Spleen (tissue), 11 donors: Measurements from ENCODE around the gene NR3C1. TPM values are rescaled to one million over a fixed set of nuclear protein-coding genes. Genes with fewer than 3 reads are reported as not detected.
A peak's percentile ranks its signal among the peaks of the same experiment; 100 is the strongest.

Experiments used
- DNase-seq: peaks from one replicate; pipeline ENCODE4 v3.0.0-alpha.2; 2020
- H3K27ac ChIP-seq, 8 donors: fragments of 200-600 bp; sonication (generic) in 7 of 8; 1 replicate in 4 of 8; 2 replicates in 4 of 8; pipeline versions ENCODE4 v1.5.0 to v1.8.0; 2016 to 2021; ENCODE audit warnings: inconsistent platforms in 4 of 8, mild to moderate bottlenecking in 4 of 8, moderate library complexity in 1 of 8
- H3K27me3 ChIP-seq, 7 donors: fragments of 200-600 bp; sonication (generic) in 6 of 7; replicated peaks in 1 of 7; 1 replicate in 4 of 7; 2 replicates in 3 of 7; pipeline versions ENCODE4 v1.5.0 to v1.8.0; 2016 to 2021; ENCODE audit warnings: inconsistent platforms in 3 of 7, mild to moderate bottlenecking in 1 of 7
- H3K36me3 ChIP-seq, 6 donors: fragments of 200-600 bp; sonication (generic) in 5 of 6; 1 replicate in 4 of 6; 2 replicates in 2 of 6; pipeline versions ENCODE4 v1.5.0 to v1.8.0; 2016 to 2021; ENCODE audit warnings: inconsistent platforms in 2 of 6
- H3K4me1 ChIP-seq, 6 donors: fragments of 200-600 bp; sonication (generic) in 5 of 6; 1 replicate in 3 of 6; 2 replicates in 3 of 6; pipeline versions ENCODE4 v1.5.0 to v1.8.0; 2016 to 2021; ENCODE audit warnings: inconsistent platforms in 3 of 6
- H3K4me3 ChIP-seq, 8 donors: fragments of 200-600 bp; sonication (generic) in 7 of 8; 1 replicate in 4 of 8; 2 replicates in 4 of 8; pipeline versions ENCODE4 v1.5.0 to v1.8.0; 2016 to 2021; ENCODE audit warnings: inconsistent platforms in 4 of 8, mild to moderate bottlenecking in 4 of 8, moderate library complexity in 2 of 8
- H3K9me3 ChIP-seq, 8 donors: fragments of 200-600 bp; sonication (generic) in 7 of 8; 1 replicate in 4 of 8; 2 replicates in 4 of 8; pipeline versions ENCODE4 v1.5.0 to v1.8.0; 2016 to 2021; ENCODE audit warnings: inconsistent platforms in 4 of 8
- POLR2A ChIP-seq, 3 donors: fragments of 450-650 bp; IDR thresholded peaks; one replicate each; pipeline ENCODE4 v1.5.1; 2017; ENCODE audit warnings: antibody characterized with exemption in 3 of 3, mild to moderate bottlenecking in 1 of 3
- POLR2AphosphoS5 ChIP-seq, 3 donors: sonication (generic); formaldehyde crosslinking; IDR thresholded peaks; one replicate each; pipeline ENCODE4 v1.5.1; 2017; ENCODE audit warnings: antibody characterized with exemption in 3 of 3
- WGBS, 5 donors: extraction: QIAGEN DNeasy Blood & Tissue Kit in 3 of 5; methylation state at CpG; one replicate each; pipeline versions ENCODE4 v1.1.5 to v1.1.7; 2013 to 2018; 5-methylcytosine and 5-hydroxymethylcytosine counted together
- intact Hi-C: fragments of 100-400 bp; cut with DNase I; formaldehyde crosslinking; loops from one replicate; pipeline ENCODE4 v1.15.0; 2023; ENCODE audit warnings: low total_unique reads
- polyA plus RNA-seq, 3 donors: library from polyadenylated mRNA; stranded (reverse); fragments of 200-250 nt; gene quantifications; one replicate each; pipeline ENCODE4 v1.2.1, GENCODE V29; 2013
- total RNA-seq, 7 donors: library from RNA; depleted of rRNA in 3 of 7; stranded (reverse); fragments of >200 nt in 3 of 7; fragmentation: NEBNext Ultra II Directional in 4 of 7; extraction: Animal tissue kit (Norgen Biotek cat#: 25700) in 4 of 7; gene quantifications; one replicate each; pipeline versions ENCODE4 v1.1.0 to v1.2.1, GENCODE V29; 2016 to 2021
- TF ChIP-seq, protein P1 (sequence below), 11 experiments: fragments of 200-600 bp in 7 of 11; fragments of 450-650 bp in 4 of 11; sonication (generic) in 4 of 11; IDR thresholded peaks in 8 of 11; conservative IDR thresholded peaks in 3 of 11; 1 replicate in 7 of 11; 2 replicates in 4 of 11; pipeline versions ENCODE4 v1.4.0 to v1.8.0; 2016 to 2021; ENCODE audit warnings: antibody characterized with exemption in 11 of 11, inconsistent platforms in 4 of 11, mild to moderate bottlenecking in 1 of 11
- donor health status: healthy with polysubstance abuse.
- donor health status: DM: no; HTN: no; CAD: no; lungs with moderate emphysema.
- donor health status: DM: no; HTN: no; CAD: no.
- donor health status: Bipolar disorder and iron deficiency.
- donor health status: healthy.
- donor health status: DM: no; HTN: no; CAD: no.
- donor health status: DM: yes; HTN: yes; CAD: no.

Gene NR3C1
- total and polyA plus RNA-seq, 10 donors, result 18.2 to 97.8 (median 71.2) TPM

DNA sequence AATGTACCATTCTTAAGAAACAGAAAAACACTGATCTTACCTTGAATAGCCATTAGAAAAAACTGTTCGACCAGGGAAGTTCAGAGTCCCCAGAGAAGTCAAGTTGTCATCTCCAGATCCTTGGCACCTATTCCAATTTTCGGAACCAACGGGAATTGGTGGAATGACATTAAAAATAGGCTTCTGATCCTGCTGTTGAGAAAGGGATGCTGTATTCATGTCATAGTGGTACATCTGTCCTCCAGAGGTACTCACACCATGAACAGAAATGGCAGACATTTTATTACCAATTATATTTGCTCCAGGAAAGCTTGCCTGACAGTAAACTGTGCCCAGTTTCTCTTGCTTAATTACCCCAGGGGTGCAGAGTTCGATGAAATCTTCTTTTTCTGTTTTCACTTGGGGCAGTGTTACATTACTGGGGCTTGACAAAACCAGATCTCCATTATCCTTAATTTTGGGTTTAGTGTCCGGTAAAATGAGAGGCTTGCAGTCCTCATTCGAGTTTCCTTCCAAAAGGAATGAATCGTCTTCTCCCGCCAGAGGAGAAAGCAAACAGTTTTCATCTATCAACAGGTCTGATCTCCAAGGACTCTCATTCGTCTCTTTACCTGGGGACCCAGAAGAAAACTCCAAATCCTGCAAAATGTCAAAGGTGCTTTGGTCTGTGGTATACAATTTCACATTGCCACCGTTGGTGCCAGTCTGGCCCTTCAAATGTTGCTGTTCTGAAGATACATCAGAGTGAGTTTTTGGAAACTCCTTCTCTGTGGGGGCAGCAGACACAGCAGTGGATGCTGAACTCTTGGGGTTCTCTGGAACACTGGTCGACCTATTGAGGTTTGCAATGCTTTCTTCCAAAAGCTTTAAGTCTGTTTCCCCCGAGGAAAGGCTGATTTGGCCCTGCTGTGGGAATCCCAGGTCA lies 3.6 kb downstream of the NR3C1 start:
- DNase-seq, result no peak
- WGBS, 5 donors, result 62 to 74% (median 68%) methylated on average over 12 of the region's 12 CpGs
- TF ChIP-seq, protein P1, sequence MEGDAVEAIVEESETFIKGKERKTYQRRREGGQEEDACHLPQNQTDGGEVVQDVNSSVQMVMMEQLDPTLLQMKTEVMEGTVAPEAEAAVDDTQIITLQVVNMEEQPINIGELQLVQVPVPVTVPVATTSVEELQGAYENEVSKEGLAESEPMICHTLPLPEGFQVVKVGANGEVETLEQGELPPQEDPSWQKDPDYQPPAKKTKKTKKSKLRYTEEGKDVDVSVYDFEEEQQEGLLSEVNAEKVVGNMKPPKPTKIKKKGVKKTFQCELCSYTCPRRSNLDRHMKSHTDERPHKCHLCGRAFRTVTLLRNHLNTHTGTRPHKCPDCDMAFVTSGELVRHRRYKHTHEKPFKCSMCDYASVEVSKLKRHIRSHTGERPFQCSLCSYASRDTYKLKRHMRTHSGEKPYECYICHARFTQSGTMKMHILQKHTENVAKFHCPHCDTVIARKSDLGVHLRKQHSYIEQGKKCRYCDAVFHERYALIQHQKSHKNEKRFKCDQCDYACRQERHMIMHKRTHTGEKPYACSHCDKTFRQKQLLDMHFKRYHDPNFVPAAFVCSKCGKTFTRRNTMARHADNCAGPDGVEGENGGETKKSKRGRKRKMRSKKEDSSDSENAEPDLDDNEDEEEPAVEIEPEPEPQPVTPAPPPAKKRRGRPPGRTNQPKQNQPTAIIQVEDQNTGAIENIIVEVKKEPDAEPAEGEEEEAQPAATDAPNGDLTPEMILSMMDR (IDR thresholded peaks at IDR 0.05 in 8 of 11, conservative IDR thresholded peaks at IDR 0.05 in 3 of 11), result no peak
- TF ChIP-seq POLR2AphosphoS5 (IDR thresholded peaks at IDR 0.05), result no peak
- TF ChIP-seq POLR2A (IDR thresholded peaks at IDR 0.05), result no peak
- Histone ChIP-seq H3K36me3 (peaks cover 0 to 14% (median 0%) of the 10 kb centered on the region in 6 donors), H3K4me3 (peak overlapping the region; percentile 6 to 89 (median 84)), H3K9me3 (no peaks in the 10 kb centered on the region), H3K4me1 (peaks cover 47 to 75% (median 73%) of the 10 kb centered on the region in 6 donors), H3K27me3 (no peaks in the 10 kb centered on the region), H3K27ac (peak overlapping the region in 7 of 8 donors; percentile 6 to 100 (median 34))
- intact Hi-C loops, result loop anchor here (10.0 kb wide), 2 partner anchors 425 to 475 kb away; no protein-coding TSS in a partner anchor

DNA sequence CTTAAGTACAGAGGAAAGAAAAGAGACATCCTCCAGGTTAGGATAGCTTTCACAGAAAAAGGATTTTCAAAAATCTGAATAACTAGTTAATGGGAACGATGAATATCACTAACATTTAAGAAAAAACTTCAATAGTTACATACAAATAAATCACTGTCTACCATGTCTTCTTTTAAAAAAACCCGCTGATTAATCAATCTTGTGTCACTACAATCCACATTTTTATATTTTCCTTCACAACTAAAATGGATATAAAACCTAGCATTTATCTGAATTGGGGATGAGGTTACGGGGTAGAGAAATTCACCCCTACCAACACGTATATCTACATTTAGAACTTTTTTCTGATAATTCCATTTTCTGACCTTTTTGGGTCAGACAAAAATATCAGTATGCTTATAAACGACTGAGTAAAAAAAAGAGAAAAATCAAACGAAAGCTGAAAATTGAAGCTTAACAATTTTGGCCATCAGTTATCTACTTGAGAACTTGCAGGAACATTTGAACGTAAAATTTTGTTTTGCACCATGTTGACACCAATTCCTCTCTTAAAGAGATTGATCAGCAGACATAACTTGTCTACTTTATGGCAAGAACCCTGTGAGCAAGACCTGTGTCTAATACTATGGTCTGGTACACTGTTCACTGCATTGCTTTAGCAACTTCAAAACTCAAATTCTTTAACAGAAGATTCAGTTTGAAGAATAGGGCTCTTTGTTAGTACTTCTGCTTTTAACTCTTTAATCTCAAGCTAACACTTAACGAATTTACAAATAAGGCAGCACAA lies 4.8 kb downstream of the NR3C1 start:
- H3K9me3 ChIP-seq, result no peaks in the 10 kb centered on the region
- WGBS, 5 donors, result 43 to 62% (median 57%) methylated on average over 8 of the region's 8 CpGs
- TF ChIP-seq, protein P1 (IDR thresholded peaks at IDR 0.05 in 8 of 11, conservative IDR thresholded peaks at IDR 0.05 in 3 of 11), result no peak
- TF ChIP-seq POLR2A (IDR thresholded peaks at IDR 0.05) (no peak), POLR2AphosphoS5 (IDR thresholded peaks at IDR 0.05) (no peak)
- peak overlapping the region; percentile 11 to 89 (median 84) for H3K4me3 ChIP-seq
- intact Hi-C loops, result no loop called here
- DNase-seq, result no peak
- no peaks in the 10 kb centered on the region for H3K27me3 ChIP-seq
- peaks cover 0 to 14% (median 0%) of the 10 kb centered on the region in 6 donors for H3K36me3 ChIP-seq
- H3K27ac ChIP-seq, result peak overlapping the region in 3 of 8 donors; percentile 99 to 100 (median 100)
- peaks cover 53 to 88% (median 85%) of the 10 kb centered on the region in 6 donors for H3K4me1 ChIP-seq

DNA sequence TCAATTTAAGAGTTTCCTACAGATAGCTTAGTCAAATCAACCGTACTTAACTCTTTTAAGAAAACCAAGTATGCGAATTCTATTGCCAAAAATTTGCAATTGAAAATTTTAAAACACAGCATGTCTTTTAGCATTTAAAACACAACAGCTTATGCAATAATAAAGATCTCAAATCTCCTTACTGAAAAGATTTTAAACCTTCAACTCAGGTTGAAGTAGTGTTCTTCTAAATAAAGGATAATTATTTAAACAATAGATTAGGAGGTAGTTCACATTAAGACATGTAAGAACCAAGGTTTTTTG lies 5.5 kb downstream of the NR3C1 start:
- H3K4me3 ChIP-seq, result peak overlapping the region in 7 of 8 donors; percentile 2 to 89 (median 82)
- H3K27me3 ChIP-seq, result no peaks in the 10 kb centered on the region
- H3K4me1 ChIP-seq, result peaks cover 53 to 94% (median 91%) of the 10 kb centered on the region in 6 donors
- peak overlapping the region in 2 of 8 donors; percentile 38 to 99 for H3K27ac ChIP-seq
- 59 to 85% (median 72%) methylated on average over 2 of the region's 2 CpGs for WGBS, 5 donors
- H3K9me3 ChIP-seq, result no peaks in the 10 kb centered on the region
- DNase-seq, result no peak
- TF ChIP-seq, protein P1 (IDR thresholded peaks at IDR 0.05 in 8 of 11, conservative IDR thresholded peaks at IDR 0.05 in 3 of 11), result no peak
- TF ChIP-seq POLR2AphosphoS5 (IDR thresholded peaks at IDR 0.05) (no peak), POLR2A (IDR thresholded peaks at IDR 0.05) (no peak)
- H3K36me3 ChIP-seq, result peaks cover 0 to 14% (median 0%) of the 10 kb centered on the region in 6 donors
- intact Hi-C loops, result no loop called here
